GM19372 (cell line): ENCODE data around the gene ZNF496.
"Not testable (repeated sequence)": the region's sequence is repeated elsewhere in the genome, so short reads cannot be mapped to it uniquely, and the experiment has no call there.

Experiments used
- ATAC-seq: cut with Tn5 transposase; IDR thresholded peaks from one replicate; pipeline ENCODE4 v1.9.1; 2021; ENCODE audit warnings: mild to moderate bottlenecking, low read depth, moderate library complexity; ENCODE audit not compliant: unreplicated experiment

Gene ZNF496

GRCh38 chr1:247331525-247332214, at the start of gene ZNF496:
Gene ZNF496, minus strand, starts transcription at chr1:247331867. Its CDS starts 2,289 bp downstream, at chr1:247329578.
- ATAC-seq = peak; percentile 58

GRCh38 chr1:247378334-247379073, 46.8 kb upstream of the ZNF496 start:
- ATAC-seq = no peak

GRCh38 chr1:247377656-247378055, 46.0 kb upstream of the ZNF496 start:
- not testable (repeated sequence) for ATAC-seq

GRCh38 chr1:247376659-247377058, 45.0 kb upstream of the ZNF496 start:
- no peak for ATAC-seq

- no peak for ATAC-seq
Observed at GRCh38 chr1:247375747-247376146, 44.1 kb upstream of the ZNF496 start.

GRCh38 chr1:247374651-247375334, 43.1 kb upstream of the ZNF496 start:
- not testable (repeated sequence) for ATAC-seq

- peak; percentile 83 for ATAC-seq
Observed at GRCh38 chr1:247373721-247374141, 42.1 kb upstream of the ZNF496 start.

GRCh38 chr1:247371801-247372259, 40.2 kb upstream of the ZNF496 start:
- no peak for ATAC-seq

GRCh38 chr1:247370786-247371732, 39.4 kb upstream of the ZNF496 start:
- ATAC-seq = no peak

- ATAC-seq = no peak
Observed at GRCh38 chr1:247368490-247369145, 37.0 kb upstream of the ZNF496 start.

- no peak for ATAC-seq
Observed at GRCh38 chr1:247367786-247368422, 36.2 kb upstream of the ZNF496 start.

GRCh38 chr1:247366926-247367645, 35.4 kb upstream of the ZNF496 start:
- ATAC-seq = no peak

GRCh38 chr1:247366345-247366744, 34.7 kb upstream of the ZNF496 start:
- ATAC-seq = not testable (repeated sequence)

- no peak for ATAC-seq
Observed at GRCh38 chr1:247365023-247365422, 33.4 kb upstream of the ZNF496 start.

- not testable (repeated sequence) for ATAC-seq
Observed at GRCh38 chr1:247363000-247363399, 31.3 kb upstream of the ZNF496 start.

GRCh38 chr1:247362153-247362552, 30.5 kb upstream of the ZNF496 start:
- no peak for ATAC-seq

GRCh38 chr1:247360991-247361731, 29.5 kb upstream of the ZNF496 start:
- no peak for ATAC-seq
